ENCODE data around the gene ASPSCR1. TPM values are rescaled to one million over a fixed set of nuclear protein-coding genes. Genes with fewer than 3 reads are reported as not detected.
A peak's percentile ranks its signal among the peaks of the same experiment; 100 is the strongest.

ASPSCR1 gene
- total and polyA plus RNA-seq, 2 of the 13 experiments (the other 11 are each of a cell fraction or from before 2014, with no cell fraction given), result 274 to 314 TPM

GRCh38 chr17:81992306-81993102 lies 15.1 kb downstream of the ASPSCR1 start (continued):
- TF ChIP-seq MTF1 (CRISPR knock-in tag; IDR thresholded peaks at IDR 0.05) (no peak; the same call in none of the 2 replicates), CENPBD1 (CRISPR knock-in tag; IDR thresholded peaks at IDR 0.05; ENCODE audit: borderline replicate concordance, low read depth) (peak; percentile 7; the same call in 1 of the 2 replicates), TFE3 (CRISPR knock-in tag; IDR thresholded peaks at IDR 0.05) (peak; percentile 82), RBM22 (optimal IDR thresholded peaks at IDR 0.05; ENCODE audit: low read length) (peak; percentile 49), ZNF597 (CRISPR knock-in tag; IDR thresholded peaks at IDR 0.05) (no peak), ZNF879 (CRISPR knock-in tag; IDR thresholded peaks at IDR 0.05) (peak; percentile 96; the same call in 1 of the 2 replicates), MATR3 (CRISPR knock-in tag; IDR thresholded peaks at IDR 0.05) (no peak), TFAP4 (IDR thresholded peaks at IDR 0.05; ENCODE audit: borderline replicate concordance, low read depth) (peak; percentile 76), SIN3A (IDR thresholded peaks at IDR 0.05; ENCODE audit: borderline replicate concordance, low read depth, low read length) (no peak; the same call in 1 of the 2 replicates), KLF16 (CRISPR knock-in tag; IDR thresholded peaks at IDR 0.05) (peak in 1 of 2 experiments; percentile 98; a peak in 2 of 4 replicates), ARNTL (CRISPR knock-in tag; IDR thresholded peaks at IDR 0.05) (peak; percentile 99), ZNF891 (CRISPR knock-in tag; IDR thresholded peaks at IDR 0.05) (peak; percentile 97), HBP1 (CRISPR knock-in tag; IDR thresholded peaks at IDR 0.05; ENCODE audit: low read depth) (peak; percentile 96; the same call in 1 of the 2 replicates), ZNF256 (CRISPR knock-in tag; conservative IDR thresholded peaks at IDR 0.05) (peak; percentile 54; the same call in 1 of the 2 replicates), SP2 (CRISPR knock-in tag; IDR thresholded peaks at IDR 0.05) (peak; percentile 68; the same call in 1 of the 2 replicates), ZNF329 (CRISPR knock-in tag; IDR thresholded peaks at IDR 0.05; ENCODE audit: low read depth) (peak; percentile 65; the same call in 1 of the 2 replicates), MTERF4 (CRISPR knock-in tag; IDR thresholded peaks at IDR 0.05) (peak; percentile 74; the same call in 1 of the 2 replicates), TMF1 (CRISPR knock-in tag; IDR thresholded peaks at IDR 0.05; ENCODE audit: low read depth) (peak; percentile 96), KAT7 (CRISPR knock-in tag; IDR thresholded peaks at IDR 0.05; ENCODE audit: borderline replicate concordance) (peak; percentile 21; the same call in 1 of the 2 replicates), ZNF703 (CRISPR knock-in tag; IDR thresholded peaks at IDR 0.05; ENCODE audit: borderline replicate concordance) (peak; percentile 99), ZNF713 (CRISPR knock-in tag; IDR thresholded peaks at IDR 0.05) (no peak; the same call in 1 of the 2 replicates), RELA (CRISPR knock-in tag; IDR thresholded peaks at IDR 0.05) (0 out of 2 replicates have a peak, but pooled peaks have one; percentile 83), PTBP1 (IDR thresholded peaks at IDR 0.05; ENCODE audit: low read depth, low read length, poor library complexity, severe bottlenecking) (peak; percentile 23)
